GM10266 (cell line): ENCODE results near the gene SMARCD1.

ENCODE experiments used
- DNase-seq: peaks from one replicate; pipeline ENCODE4 v3.0.0; 2012; ENCODE audit errors: extremely low spot score
- CTCF ChIP-seq: IDR thresholded peaks from 2 replicates; pipeline ENCODE4 v1.5.1; 2012; ENCODE audit warnings: mild to moderate bottlenecking, low read depth; ENCODE audit not compliant: control insufficient read depth, insufficient read depth; ENCODE audit errors: missing control alignments

The SMARCD1 gene

GRCh38 chr12:50105913-50106450 lies 20.8 kb downstream of the SMARCD1 start:
- no peak for DNase-seq
- TF ChIP-seq CTCF, result no peak

GRCh38 chr12:50106907-50107306 lies 21.8 kb downstream of the SMARCD1 start:
- DNase-seq, result no peak
- TF ChIP-seq CTCF, result no peak

GRCh38 chr12:50107416-50108268 lies 22.5 kb downstream of the SMARCD1 start:
- no peak for TF ChIP-seq CTCF
- DNase-seq, result no peak

GRCh38 chr12:50109319-50109718 lies 24.2 kb downstream of the SMARCD1 start:
- no peak for DNase-seq
- no peak for TF ChIP-seq CTCF

GRCh38 chr12:50110127-50110761 lies 25.1 kb downstream of the SMARCD1 start:
- DNase-seq, result peak; percentile 50
- no peak for TF ChIP-seq CTCF

DNA sequence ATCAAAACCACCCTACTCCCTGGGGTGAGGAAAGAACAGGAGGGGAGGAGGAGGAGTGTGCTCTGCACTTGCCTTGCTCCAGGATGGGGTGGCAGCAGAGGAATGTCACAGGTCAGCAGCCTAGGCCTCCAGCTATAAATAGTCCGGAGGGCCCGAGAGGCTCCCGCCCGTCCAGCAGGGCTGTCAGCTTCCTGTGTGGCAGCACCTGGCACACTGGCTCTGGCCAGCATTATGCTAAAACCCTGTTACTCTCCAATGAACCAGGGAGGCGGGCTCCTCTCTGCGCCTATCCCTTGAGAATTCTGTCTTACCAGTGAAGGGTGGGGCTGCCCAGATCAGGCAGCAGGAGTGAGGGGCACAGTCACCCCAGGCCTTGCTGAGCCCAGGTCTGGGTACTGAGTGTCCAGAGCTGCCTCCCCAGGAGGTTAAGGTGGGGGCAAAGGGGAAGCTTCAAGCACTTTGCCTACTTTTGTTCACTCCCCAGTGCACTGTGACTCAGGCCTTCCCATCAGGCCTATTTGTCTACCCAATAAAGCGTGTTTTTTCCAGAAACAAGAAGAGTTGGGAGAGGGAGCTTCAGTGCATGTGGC lies 25.7 kb downstream of the SMARCD1 start:
- no peak for DNase-seq
- TF ChIP-seq CTCF, result no peak
